HG02588 (cell line): ENCODE data around the gene WWOX.

ENCODE experiments used
- ATAC-seq: cut with Tn5 transposase; IDR thresholded peaks from one replicate; pipeline ENCODE4 v1.9.1; 2021; ENCODE audit warnings: mild to moderate bottlenecking, moderate library complexity; ENCODE audit not compliant: unreplicated experiment

Gene WWOX

DNA sequence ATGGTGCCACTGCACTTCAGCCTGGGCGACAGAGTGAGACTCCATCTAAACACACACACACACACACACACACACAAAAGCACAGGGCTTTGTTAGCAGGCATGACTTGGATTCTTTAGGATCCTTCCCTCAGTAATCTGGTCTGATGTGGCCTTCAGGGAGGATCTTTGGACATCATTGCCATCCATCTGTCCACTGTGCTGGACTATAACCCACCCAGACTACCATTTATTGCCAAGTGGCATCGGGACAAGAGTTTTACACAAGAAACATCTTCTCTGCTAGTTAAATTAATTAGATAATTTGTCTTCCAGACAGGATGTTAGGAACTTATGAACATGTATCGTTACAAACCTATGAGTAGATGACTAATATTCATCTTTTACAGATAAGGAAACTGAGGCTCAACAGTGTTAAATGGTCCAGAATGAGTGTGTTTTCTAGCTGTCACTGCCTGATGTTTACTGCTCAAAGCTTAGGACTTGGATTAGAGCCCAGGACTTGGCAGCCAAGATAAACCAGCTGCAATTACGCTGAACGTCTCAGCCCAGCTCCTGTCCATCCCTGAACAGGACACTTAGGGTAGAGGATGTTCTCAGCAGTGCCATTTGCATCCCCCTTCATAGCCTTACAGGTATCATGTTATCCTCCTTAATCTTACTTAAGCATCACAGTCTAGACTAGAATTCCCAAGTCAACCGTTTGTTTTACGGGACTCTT, 285.8 kb downstream of the WWOX start:
- no peak for ATAC-seq

DNA sequence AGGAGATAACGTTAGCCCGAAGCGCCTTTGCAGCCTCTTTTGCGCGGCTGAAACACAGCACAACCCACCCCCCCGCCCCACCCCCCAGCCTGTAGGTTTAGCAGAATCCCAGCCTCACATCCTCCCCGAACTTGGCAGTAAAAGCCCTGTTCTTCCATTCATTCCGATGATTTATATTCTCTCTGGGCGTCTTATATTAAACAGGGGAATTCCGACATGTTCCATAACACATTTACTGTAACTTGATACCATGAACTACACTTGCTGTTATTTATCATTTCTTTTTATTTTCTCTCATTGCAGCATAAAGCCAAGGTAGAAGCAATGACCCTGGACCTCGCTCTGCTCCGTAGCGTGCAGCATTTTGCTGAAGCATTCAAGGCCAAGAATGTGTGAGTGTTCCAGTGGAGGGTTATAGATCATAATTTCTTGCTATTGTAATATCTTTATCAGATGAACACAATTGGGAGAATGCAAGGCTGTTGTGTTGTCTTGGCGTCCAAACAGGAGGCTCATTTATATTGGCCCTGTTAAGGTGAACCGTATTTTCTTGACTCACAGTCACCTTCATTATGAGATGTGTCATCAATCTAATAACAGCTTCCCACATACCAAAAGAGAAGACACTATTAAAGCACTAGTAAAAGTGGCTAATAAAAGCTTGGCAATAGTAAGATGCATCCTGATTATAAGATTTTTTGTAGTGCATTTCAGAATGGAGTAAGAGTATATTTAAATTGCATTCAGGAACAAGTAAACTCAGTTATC, 287.3 kb downstream of the WWOX start:
- ATAC-seq = no peak

- ATAC-seq = no peak
Observed at GRCh38 chr16:78389009-78389498, 289.6 kb downstream of the WWOX start.

DNA sequence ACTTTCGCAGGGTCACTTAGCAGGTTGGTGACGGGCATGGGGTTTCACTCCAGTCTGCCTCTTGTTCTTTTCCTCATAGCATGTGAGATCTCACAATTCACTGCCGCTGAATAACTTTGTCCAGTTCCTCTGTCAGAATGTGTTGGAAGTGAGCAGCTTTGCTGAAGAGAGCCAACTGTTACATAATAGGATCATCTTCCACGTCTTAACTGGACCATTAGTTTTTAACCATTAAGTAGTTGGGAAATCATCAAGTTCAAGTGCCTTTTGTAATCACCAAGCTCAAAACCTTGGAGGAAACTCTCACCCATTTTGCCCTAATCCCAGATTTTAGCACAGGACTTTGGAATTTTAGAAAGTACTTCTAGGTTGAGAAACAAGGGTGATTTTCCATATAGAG, 290.6 kb downstream of the WWOX start:
- no peak for ATAC-seq

DNA sequence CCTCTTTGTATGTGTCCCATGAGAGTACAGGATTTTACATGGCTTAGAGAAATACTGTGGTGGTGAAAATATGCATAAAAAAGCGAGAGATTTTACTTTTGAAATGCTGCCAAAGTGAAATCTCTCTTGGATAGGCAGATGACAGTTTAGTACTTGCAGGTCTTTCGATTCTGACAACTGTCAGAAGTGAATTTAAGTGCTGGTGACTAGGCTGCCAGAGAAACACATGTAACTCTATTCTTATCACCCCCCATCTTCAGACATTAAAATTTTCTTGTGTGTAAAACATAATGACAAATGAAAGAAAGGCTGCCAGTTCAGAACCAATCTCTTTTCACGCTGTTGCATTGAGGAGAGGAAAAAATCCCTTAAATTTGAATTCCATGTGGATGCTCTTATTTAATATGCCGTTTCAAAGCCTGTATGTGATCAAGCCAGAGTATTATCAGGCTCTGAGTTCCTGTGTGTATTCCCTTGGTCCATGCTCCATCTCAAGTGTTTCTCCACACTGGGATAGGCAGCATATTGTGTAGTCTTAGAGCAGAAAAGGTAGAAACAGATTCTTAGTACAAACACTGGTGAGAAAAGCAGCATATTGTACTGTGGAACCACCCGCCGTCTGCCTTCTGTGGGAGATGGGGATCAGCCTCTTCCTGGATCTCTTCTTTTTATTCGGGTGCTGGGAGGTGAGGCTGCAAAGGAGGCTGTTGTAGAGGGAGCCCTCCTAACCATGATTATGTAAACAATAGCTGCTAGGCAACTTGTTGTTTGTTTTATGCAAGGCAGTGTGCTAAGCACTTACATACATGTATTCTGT, 291.3 kb downstream of the WWOX start:
- no peak for ATAC-seq

DNA sequence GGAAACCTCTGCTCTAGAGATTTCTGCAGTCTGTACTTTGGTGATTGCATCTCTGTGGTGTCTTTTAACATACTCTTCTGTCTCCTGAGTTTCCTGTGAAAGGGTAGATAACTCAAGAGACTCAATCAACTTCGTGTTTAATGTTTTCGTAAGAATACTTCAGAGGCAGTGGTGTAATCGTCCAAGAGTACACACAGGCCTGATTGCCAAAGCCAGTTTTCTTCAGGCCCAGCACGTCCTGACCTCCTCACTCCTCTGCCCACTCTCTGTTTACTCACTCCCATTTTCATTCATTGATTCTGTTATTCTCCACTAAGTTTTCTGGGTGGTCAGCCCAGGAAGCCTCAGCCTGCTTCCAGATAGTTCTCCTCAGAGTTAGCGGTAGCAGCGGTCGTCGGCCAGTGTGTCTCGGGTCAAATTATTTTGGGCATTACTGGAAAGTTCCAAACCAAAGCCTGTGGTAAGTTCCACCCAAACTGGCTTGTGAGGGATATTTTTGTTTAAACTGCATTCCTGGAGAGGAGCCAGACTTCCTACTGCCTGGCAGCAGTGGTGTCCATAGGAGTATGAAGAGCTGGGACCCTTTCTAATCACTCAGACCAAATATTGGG, 293.2 kb downstream of the WWOX start:
- no peak for ATAC-seq

DNA sequence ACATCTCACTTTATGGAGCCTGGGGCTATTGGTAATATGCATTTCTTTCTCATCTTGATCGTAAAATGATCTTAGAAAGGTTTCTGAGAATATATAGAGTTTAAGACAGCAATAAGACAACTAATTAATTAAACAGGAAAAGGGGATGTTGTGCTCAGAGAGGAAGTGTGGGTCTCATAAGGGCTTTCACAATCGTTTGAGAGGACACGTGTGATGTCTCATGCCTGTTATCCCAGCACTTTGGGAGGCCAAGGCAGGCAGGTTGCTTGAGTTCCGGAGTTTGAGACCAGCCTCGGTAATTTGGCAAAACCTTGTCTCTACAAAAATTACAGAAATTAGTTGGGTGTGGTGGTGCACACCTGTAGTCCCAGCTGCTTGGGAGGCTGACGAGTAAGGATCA, 295.6 kb downstream of the WWOX start:
- ATAC-seq = no peak

- no peak for ATAC-seq
Observed at GRCh38 chr16:78396046-78396445, 296.6 kb downstream of the WWOX start.

DNA sequence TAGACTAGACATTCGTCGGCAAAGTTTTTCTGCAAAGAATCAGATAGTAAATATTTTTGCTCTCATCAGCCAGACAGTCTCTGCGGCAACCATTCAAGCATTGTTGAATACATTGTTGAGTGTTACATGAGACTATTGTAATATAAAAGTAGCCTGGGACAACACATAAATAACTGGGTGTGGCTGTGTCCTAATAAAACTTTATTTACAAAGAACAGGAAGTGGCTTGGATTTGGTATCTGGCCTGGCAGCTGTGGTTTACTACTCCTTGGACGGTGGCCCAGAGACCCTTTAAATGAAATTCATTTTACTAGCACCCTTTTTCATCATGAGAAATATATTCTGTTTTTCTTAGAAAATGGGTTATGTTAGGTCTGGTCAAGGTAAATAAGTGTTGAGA, 297.2 kb downstream of the WWOX start:
- no peak for ATAC-seq

GRCh38 chr16:78399384-78399783, 299.9 kb downstream of the WWOX start:
- no peak for ATAC-seq

- no peak for ATAC-seq
Observed at GRCh38 chr16:78402833-78403232, 303.4 kb downstream of the WWOX start.

DNA sequence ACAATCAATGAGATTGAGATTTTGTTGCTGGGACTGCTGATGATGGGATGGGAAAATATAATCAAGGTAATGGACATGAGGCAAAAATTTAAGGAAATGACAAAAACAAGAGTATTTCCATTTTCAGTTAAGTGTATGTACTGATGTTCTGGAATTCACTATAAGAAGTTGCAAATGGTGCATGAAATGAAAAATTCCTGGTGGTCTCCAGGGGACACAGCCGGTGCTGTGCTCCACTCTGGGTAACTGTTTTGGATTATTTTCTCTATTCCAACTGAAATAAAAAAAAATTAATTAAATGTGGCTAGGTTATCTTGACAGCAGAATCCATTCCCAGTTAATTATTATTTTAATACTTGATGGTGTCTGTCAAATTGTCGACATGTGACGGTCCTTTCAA, 305.6 kb downstream of the WWOX start:
- no peak for ATAC-seq

GRCh38 chr16:78405833-78406232, 306.4 kb downstream of the WWOX start:
- no peak for ATAC-seq

GRCh38 chr16:78407191-78407590, 307.7 kb downstream of the WWOX start:
- no peak for ATAC-seq

- ATAC-seq = no peak
Observed at GRCh38 chr16:78413651-78414050, 314.2 kb downstream of the WWOX start.

GRCh38 chr16:78415013-78415412, 315.6 kb downstream of the WWOX start:
- no peak for ATAC-seq

DNA sequence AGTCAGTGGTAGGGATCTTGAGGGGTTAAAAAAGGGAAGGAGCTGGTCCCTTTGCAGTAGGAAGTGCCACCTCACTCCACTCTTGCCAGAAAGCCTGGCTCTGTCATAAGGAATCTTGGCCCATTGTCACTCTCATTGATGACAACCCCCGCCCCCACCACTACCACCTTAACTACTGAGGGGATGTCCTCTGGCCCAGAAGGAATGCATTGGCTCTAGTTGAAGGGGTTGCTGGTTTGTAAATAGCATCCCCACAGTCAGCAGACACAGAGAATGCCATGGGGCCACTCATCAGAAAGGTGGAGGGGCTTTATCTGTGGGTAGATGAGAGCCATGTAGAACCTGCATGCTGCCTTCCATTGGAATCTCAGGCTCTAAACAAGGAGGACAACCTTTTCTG, 316.2 kb downstream of the WWOX start:
- no peak for ATAC-seq

- no peak for ATAC-seq
Observed at GRCh38 chr16:78416400-78416799, 316.9 kb downstream of the WWOX start.

- ATAC-seq = no peak
Observed at GRCh38 chr16:78421181-78421708, 321.8 kb downstream of the WWOX start.

DNA sequence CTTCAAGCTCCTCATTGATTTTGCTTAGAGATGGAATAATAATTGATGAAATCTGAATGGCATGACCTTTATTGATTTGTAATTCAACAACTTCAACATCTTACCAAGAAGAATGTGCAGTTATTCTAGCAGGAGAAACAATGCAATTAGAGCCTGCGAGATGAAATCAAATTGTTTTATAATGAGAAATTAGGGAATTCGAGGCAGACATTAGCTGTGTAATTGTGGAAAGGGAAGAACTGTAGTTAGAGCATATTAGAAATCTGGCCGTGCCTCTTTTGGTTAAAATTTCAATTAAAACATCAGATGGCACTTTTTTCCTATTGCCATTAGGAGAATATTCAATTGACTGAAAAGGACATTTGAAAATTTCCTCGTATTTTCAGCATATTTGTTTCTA, 325.8 kb downstream of the WWOX start:
- no peak for ATAC-seq
